GM19395 (cell line): Measurements from ENCODE around the gene PKN3.

ENCODE experiments used
- ATAC-seq: cut with Tn5 transposase; IDR thresholded peaks from one replicate; pipeline ENCODE4 v1.9.1; 2021; ENCODE audit warnings: mild to moderate bottlenecking, moderate library complexity; ENCODE audit not compliant: unreplicated experiment

PKN3 gene

GRCh38 chr9:128733256-128733655, 31.0 kb downstream of the PKN3 start:
- no peak for ATAC-seq

- no peak for ATAC-seq
Measured at GRCh38 chr9:128735373-128735772, 33.1 kb downstream of the PKN3 start.

GRCh38 chr9:128742401-128742800, 40.1 kb downstream of the PKN3 start:
- no peak for ATAC-seq

GRCh38 chr9:128743421-128743820, 41.1 kb downstream of the PKN3 start:
- no peak for ATAC-seq

- no peak for ATAC-seq
Measured at GRCh38 chr9:128747241-128747640, 44.9 kb downstream of the PKN3 start.

GRCh38 chr9:128750926-128751595, 48.8 kb downstream of the PKN3 start:
- no peak for ATAC-seq

GRCh38 chr9:128753627-128754026, 51.3 kb downstream of the PKN3 start:
- no peak for ATAC-seq

- no peak for ATAC-seq
Measured at GRCh38 chr9:128757602-128758001, 55.3 kb downstream of the PKN3 start.

- no peak for ATAC-seq
Measured at GRCh38 chr9:128762671-128763449, 60.6 kb downstream of the PKN3 start.

GRCh38 chr9:128764361-128764760, 62.1 kb downstream of the PKN3 start:
- ATAC-seq, result no peak

GRCh38 chr9:128765499-128765898, 63.2 kb downstream of the PKN3 start:
- no peak for ATAC-seq

GRCh38 chr9:128768606-128769005, 66.3 kb downstream of the PKN3 start:
- no peak for ATAC-seq
